ENCODE data around the gene NLGN3.

The NLGN3 gene

DNA sequence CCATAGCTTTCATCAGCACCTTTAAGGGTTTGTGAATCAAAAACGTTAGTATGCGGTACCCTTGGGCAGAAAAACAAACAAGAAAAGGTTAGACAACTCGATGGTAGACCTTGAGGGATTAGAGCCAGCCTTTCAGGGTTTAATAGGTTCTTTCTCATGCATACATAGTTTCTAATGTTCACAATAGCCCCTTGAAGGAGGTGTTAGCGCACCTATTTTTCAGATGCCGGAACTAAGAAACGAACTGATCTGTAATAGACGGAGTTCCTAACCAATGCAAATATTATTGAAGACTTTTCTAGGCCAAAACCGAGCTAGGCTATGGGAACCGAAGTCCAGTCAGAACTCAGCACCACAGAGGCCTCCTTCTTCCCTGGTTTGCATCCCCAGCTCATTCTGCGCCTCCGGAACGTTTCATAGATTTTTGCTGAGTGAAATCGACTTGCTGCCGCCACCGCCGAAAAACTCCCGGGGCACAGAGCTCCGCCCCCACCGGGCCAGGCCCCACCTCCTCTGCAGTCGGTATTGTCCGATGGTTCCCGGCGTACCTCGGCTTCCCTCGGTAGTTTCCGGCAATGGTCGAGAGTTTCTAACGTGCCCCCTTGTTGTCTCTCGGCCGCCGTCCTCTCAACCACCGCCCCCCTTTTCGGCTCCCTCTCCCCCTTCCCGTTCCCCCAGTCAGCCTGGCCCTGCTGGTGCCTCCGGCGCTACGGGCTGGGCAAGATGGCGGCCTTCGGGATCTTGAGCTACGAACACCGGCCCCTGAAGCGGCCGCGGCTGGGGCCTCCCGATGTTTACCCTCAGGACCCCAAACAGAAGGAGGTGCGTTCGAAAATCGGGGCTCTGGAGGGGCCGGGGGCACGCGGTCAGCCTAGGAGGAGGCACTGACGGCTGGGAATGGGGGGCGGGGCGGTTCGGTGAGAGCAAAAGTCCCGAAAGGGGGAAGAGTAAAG, 26.3 kb upstream of the NLGN3 start, which contains the start of gene MED12:
Gene MED12, plus strand, starts transcription at position 565 of the 953 bp plus-strand sequence. Its CDS starts 159 bp downstream, at position 724.
- DNase-seq (ENCODE audit: low spot score): peak; percentile 72

DNA sequence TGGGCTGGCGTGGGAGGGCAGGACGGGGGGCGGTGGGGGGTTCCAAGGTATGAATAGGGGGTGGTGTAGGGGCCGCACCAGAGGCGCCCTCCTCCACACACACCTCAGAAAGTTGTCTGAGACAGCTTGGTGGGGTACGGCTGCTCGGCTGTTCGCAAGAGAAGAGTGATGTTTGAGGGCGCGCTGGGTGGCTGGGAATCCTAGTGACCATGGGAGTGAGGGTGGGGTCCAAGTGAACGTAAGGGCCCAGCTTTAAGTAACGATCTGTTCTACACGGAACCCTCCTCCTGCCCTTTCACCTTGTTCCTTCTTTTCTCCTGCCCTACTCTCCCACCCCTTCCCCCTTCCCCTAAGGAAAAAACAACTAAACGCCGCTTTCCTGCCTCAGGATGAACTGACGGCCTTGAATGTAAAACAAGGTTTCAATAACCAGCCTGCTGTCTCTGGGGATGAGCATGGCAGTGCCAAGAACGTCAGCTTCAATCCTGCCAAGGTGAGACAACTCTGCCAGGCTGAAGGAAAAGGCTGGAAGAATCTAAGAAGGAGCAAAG, 25.6 kb upstream of the NLGN3 start:
- DNase-seq (ENCODE audit: low spot score): no peak

DNA sequence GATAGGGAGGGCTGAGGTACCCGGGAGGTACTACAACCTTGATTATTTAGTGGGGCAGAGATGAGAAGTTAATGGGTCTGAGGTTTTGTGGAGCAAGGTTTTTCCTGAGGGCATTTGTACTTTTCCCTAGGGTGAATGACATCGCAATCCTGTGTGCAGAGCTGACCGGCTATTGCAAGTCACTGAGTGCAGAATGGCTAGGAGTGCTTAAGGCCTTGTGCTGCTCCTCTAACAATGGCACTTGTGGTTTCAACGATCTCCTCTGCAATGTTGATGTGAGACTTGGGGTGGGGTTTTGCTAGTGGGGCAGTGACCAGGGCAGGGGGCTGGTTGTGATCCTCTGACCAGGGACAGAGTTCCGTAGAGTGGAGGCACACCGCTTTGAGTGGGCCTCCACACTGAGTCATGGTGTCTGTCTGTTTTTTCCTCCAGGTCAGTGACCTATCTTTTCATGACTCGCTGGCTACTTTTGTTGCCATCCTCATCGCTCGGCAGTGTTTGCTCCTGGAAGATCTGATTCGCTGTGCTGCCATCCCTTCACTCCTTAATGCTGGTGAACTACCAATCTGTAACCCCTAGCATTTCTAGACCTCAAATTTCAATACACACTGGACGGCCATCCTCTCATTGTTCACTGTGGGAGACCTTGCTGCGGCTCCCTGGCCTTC, 16.3 kb upstream of the NLGN3 start:
- no peak for DNase-seq (ENCODE audit: low spot score)

DNA sequence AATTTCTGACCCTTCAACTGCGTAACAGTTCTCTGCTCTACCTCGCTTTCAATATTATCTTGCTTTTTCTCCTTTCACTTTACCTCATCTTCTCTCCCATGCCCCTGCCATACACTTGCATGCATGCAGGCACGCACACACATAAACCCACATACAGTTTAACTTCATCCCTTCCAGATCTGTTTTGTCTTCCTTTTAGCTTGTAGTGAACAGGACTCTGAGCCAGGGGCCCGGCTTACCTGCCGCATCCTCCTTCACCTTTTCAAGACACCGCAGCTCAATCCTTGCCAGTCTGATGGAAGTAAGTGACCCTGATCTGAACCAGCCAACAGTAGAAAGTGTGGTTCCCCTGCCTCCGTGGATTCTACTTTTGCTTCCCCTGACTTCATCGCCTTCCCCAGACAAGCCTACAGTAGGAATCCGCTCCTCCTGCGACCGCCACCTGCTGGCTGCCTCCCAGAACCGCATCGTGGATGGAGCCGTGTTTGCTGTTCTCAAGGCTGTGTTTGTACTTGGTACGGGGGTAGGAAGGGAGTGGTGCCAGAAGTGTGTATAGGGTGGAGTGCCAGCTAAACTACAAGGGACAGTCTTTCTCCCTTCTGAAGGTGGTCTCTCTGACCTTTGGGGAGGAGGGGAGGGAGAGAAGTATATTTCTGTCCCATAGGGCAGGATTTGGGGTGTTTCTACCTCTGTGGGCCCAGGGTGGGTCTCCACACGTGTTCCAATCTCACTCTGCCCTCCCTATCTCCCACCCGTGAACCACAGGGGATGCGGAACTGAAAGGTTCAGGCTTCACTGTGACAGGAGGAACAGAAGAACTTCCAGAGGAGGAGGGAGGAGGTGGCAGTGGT, 15.5 kb upstream of the NLGN3 start:
- peak; percentile 38 for DNase-seq (ENCODE audit: low spot score)

DNA sequence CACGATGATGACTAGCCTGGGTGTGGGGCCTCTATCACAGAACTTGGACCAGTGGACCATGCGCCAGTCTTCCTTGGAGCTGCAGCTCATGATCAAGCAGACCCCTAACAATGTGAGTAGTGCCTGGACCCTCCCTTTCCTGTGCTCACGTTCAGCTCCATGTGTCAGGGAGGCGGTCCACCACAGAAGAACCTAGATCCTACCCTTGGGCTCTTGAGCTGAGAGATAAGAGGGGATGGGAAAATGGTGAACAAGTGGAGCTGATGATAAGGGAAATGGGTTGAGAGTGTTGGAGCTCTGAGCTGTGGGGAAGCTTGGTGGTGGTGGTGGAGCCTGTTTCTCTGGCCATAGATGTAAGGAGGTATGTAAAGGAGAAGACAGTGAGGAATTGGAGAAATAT, 13.1 kb upstream of the NLGN3 start:
- DNase-seq (ENCODE audit: low spot score): no peak

DNA sequence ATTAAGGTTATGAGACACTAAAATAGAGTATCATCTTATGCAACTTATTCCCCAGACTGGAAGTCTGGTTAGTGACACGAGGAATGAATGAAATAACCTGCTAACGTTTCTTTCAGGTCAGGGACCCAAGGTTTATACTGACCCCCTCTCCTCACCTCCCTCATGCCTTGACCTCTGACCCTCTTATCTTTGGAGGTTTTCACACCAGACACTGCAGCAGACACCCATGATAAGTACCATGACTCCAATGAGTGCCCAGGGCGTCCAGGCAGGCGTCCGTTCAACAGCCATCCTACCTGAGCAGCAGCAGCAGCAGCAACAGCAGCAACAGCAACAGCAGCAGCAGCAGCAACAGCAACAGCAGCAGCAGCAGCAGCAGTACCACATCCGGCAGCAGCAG, 4.2 kb upstream of the NLGN3 start:
- DNase-seq (ENCODE audit: low spot score): no peak

DNA sequence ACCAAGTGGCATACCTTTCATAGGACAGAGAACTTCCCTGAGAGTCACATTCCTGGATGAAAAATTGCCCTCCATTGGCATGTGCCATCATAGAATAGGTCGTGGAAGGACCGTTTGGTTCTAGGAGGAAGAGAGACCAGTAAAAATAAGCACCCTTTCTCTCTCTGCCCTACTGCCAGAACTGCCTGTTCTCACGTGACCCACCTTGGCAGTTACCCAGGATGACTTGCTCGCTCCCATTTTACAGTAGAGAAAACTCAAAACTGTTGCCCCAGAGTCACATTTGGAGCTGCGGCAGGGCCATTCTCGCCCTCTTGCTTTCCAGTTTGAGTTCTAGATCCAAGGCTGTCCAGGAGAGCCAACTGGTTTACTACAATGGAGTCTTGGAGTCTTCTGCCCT, 1.1 kb upstream of the NLGN3 start:
- no peak for DNase-seq (ENCODE audit: low spot score)

DNA sequence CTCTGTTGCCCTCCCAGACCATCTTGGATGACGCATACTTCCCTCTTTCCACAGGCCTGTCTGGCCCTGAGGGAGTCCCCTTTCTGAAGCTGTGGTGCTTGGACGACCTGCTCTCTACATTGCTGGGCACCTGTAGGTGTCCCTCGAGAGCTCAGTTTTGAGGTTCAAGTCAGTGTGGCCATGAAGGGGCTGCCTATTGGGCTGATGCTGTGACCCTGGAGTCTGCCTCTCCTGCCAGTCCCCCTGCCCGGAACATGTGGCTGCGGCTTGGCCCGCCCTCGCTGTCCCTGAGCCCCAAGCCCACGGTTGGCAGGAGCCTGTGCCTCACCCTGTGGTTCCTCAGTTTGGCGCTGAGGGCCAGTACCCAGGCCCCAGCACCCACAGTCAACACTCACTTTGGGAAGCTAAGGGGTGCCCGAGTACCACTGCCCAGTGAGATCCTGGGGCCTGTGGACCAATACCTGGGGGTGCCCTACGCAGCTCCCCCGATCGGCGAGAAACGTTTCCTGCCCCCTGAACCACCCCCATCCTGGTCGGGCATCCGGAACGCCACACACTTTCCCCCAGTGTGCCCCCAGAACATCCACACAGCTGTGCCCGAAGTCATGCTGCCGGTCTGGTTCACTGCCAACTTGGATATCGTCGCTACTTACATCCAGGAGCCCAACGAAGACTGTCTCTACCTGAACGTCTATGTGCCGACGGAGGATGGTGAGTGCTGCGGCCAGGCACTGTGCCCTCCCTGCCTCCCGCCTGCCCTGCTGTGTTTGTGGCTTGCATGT, 3.0 kb downstream of the NLGN3 start:
- DNase-seq (ENCODE audit: low spot score): no peak

DNA sequence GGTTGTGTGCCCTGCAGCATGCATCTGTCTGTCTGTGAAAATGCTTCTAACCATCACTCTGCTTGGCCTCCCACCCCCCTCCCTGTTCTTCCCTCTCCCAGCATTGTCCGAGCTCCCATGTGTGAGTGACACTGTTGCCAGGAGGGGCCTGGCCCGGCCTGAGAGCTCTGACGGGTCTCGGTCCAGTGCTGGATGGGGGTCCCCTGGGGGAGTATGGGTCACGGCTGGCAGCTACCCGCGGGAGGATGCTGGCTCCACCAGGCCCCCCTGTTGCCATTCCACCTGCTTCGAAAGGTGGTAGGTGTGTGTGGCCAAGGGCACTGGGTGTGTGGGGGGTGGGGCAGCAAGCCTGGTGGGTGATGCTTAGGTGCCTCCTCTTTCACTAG, 3.6 kb downstream of the NLGN3 start:
- no peak for DNase-seq (ENCODE audit: low spot score)

DNA sequence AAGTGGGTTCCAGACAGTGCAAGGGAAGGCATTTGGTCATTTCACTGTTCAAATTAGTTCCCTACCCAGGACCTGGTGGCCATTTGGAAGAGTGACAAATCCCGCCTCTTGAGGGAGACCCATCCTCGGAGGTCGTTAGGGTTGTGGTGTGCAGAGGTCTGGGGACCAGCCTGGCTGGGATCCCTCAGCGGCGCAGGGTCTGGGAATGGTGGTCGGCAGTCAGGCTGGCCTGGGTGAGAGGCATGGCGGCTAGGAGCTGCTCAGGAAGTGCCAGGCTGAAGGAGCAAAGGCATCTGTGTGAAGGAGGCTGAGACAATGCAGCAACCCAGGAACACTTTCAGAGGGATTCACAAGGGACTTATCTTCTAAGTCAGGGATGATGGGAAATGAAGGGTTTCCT, 6.7 kb downstream of the NLGN3 start:
- no peak for DNase-seq (ENCODE audit: low spot score)

DNA sequence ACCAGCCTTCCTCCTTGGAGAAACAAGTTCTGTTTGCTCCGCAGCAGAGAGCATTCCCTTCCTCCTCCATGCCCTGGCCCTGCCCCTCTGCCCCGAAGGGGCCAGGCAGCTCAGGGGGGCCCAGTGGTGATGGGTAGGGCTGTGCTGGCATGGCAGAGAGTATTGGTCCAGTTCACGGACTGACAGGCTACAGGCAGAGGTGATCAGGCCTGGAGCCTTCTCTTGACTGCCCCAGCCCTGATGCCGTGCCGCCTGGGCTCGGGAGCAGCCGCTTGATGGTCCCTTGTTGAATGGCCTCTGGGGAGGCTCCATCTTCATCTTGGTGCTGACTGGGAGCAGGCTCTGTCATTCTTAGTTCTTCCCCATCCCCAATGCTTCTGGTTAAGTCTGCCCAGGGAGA, 9.6 kb downstream of the NLGN3 start:
- no peak for DNase-seq (ENCODE audit: low spot score)

DNA sequence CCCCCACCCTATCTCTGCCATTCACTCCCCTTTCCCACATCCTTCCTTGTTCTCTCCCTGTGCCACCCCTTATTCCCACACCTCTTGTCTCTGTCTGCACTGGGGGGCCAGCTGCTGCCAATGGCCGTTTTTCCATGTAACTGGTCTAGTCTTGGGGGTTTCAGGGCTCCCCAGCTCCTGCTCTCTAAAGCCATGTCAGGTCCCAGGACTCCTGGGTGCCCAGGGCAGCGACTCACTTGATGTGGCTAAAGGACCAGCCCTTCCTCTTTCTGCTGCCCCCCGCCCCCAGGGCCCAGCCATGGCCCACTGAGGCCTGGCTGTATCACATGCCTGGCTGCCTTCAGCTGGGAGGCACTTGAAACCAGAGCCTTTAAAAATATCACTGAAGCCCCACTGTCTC, 10.0 kb downstream of the NLGN3 start:
- DNase-seq (ENCODE audit: low spot score): no peak

DNA sequence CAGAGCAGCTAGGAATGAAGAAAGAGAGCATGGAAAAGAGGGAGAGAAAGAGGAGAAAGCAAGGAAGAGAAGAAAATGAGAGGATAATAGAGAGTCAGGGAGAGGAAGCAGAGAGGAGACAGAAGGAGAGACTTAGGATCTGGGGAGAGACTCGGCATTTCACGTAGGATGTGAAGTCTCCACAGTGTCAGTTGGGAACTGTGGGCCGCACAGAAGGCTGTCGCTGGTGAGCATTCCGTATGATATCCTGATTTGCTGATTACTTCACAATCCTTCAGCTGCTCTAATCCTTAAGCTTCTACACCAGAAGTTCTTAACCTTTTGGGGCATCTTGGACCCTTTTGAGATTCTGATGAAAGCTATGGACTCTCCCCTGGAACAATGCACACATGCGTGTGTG, 14.0 kb downstream of the NLGN3 start:
- DNase-seq (ENCODE audit: low spot score): no peak

DNA sequence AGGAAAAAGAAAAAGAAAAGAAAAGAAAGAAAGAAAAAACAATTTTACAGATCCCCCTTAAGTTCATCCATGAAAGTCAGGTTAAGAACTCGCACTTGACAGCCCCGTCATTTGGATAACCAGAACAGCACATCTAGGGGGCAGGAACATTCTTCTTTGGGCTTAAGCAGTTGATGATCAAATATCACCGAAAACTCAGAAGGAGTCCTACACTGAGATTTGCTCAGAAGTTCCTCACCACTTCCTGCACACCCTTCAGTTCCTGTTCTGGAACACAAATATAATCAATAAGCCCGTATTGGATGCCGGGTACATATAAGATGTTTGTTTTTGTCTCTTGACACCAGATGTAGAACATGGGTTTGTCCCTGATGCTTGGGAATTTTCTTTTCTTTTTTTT, 14.7 kb downstream of the NLGN3 start:
- DNase-seq (ENCODE audit: low spot score): no peak

DNA sequence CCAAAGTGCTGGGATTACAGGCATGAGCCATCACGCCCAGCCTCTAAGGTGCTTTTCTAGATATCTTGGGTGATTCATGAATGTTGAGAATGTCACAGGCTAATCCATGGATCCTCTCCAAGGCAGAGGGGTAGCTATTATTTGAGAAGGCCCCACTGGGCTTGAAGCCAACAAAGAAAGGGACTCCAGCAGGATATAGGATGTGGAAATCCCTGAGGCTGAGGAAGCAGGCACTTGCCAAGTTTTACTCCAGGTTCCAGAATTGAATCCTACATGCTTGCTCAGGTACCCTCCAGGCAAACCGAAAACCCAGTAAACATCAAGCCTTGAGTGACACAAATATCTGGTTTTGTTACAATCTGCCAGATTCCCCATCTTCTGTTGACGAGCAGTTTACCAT, 15.8 kb downstream of the NLGN3 start:
- no peak for DNase-seq (ENCODE audit: low spot score)

DNA sequence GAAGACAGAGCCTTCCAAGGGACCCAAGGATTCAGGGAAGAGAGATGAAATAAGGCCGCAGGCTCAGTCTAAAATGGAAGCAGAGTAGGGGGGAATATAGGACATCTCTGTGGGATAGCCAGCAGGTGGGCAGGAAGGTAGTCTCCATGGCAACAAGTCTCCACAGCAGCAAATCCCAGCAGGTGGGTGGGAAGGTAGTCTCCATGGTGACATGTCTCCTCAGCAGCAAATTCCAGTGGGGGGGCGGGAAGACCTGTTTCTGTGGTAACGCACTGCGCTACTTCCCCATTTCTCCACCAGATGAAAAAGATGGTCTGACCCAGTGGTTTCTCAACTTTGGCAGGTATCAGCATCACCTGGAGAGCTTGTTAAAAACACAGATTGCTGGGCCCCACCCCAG, 18.3 kb downstream of the NLGN3 start:
- no peak for DNase-seq (ENCODE audit: low spot score)

DNA sequence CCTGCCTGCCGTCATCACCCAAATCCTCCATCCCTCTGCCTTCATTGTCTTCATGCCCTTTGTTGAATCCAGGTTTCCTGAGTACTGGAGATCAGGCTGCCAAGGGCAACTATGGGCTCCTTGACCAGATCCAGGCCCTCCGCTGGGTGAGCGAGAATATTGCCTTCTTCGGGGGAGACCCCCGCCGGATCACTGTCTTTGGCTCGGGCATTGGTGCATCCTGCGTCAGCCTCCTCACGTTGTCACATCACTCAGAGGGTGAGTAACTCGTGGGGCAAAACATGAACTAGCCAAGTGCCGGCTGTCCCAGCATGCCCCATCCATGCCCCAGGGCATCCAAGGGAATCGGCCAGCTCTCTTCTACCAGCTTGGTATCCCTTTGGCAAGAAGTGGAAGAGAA, 19.4 kb downstream of the NLGN3 start:
- DNase-seq (ENCODE audit: low spot score): no peak

DNA sequence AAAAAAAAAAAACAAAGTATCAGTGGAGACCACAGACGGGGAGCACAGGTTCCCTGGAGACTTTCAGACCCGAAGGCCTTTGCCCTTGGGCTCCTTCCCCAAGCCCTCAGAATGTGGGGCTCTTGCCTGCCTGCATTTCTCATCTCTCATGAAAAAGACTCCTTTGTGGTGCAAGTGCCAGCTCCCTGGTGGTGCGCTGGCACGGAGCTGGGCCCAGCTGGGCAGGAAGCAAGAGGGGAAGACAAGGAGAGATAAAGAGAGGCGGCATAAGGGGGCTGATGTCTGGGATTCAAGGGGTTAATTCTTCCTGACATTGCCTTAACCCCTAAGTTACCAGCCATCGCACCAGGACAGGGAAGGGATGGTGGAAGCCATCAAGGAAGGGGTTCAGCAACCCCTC, 21.8 kb downstream of the NLGN3 start:
- DNase-seq (ENCODE audit: low spot score): no peak

DNA sequence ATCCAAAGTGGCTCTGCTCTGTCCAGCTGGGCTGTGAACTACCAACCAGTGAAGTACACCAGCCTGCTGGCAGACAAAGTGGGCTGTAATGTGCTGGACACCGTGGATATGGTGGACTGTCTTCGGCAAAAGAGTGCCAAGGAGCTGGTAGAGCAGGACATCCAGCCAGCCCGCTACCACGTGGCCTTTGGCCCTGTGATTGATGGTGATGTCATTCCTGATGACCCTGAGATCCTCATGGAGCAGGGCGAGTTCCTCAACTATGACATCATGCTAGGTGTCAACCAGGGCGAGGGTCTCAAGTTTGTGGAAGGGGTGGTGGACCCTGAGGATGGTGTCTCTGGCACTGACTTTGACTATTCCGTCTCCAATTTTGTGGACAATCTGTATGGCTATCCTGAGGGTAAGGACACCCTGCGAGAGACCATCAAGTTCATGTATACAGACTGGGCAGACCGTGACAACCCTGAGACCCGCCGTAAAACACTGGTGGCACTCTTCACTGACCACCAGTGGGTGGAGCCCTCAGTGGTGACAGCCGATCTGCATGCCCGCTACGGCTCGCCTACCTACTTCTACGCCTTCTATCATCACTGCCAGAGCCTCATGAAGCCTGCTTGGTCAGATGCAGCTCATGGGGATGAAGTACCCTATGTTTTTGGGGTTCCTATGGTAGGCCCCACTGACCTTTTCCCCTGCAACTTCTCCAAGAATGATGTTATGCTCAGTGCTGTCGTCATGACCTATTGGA, 22.6 kb downstream of the NLGN3 start:
- no peak for DNase-seq (ENCODE audit: low spot score)

DNA sequence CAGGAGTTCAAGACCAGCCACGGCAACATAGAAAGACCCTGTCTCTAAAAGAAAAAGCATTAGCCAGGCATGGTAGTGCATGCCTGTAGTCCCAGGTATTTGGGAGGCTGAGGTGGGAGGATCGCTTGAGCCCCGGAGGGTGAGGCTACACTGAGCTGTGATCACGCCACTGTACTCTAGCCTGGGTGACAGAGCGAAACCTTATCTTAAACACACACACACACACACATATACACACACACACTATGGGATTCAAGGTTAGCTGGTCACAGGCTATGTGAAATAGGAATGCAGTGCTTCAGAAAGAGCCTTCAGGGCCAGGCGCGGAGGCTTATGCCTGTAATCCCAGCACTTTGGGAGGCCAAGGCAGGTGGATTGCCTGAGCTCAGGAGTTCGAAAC, 23.5 kb downstream of the NLGN3 start:
- no peak for DNase-seq (ENCODE audit: low spot score)

DNA sequence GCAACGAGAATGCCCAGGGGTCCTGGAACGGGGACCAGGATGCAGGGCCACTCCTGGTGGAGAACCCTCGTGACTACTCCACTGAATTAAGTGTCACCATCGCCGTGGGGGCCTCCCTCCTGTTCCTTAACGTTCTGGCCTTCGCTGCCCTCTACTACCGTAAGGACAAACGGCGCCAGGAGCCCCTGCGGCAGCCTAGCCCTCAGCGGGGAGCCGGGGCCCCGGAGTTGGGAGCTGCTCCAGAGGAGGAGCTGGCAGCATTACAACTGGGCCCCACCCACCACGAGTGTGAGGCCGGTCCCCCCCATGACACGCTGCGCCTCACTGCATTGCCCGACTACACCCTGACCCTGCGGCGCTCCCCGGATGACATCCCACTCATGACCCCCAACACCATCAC, 24.9 kb downstream of the NLGN3 start:
- no peak for DNase-seq (ENCODE audit: low spot score)

Measured in RKO (cell line).